Fibroblast of mammary gland (primary cell): ENCODE results near the gene GSTT2.
"Not testable (repeated sequence)": the region's sequence is repeated elsewhere in the genome, so short reads cannot be mapped to it uniquely, and the experiment has no call there.

Source experiments
- DNase-seq: peaks from one replicate; pipeline ENCODE4 v3.0.0-alpha.2; 2010; ENCODE audit warnings: low read depth
- H3K4me3 ChIP-seq: 2 replicates; pipeline ENCODE4 v1.5.1; 2011; ENCODE audit warnings: low read depth, mild to moderate bottlenecking, low read length, moderate library complexity; ENCODE audit not compliant: control insufficient read depth
- CTCF ChIP-seq: conservative IDR thresholded peaks from 2 replicates; pipeline ENCODE4 v1.5.1; 2011; ENCODE audit warnings: low read depth, low read length, inconsistent platforms; ENCODE audit not compliant: control insufficient read depth, insufficient read depth

The GSTT2 gene

DNA sequence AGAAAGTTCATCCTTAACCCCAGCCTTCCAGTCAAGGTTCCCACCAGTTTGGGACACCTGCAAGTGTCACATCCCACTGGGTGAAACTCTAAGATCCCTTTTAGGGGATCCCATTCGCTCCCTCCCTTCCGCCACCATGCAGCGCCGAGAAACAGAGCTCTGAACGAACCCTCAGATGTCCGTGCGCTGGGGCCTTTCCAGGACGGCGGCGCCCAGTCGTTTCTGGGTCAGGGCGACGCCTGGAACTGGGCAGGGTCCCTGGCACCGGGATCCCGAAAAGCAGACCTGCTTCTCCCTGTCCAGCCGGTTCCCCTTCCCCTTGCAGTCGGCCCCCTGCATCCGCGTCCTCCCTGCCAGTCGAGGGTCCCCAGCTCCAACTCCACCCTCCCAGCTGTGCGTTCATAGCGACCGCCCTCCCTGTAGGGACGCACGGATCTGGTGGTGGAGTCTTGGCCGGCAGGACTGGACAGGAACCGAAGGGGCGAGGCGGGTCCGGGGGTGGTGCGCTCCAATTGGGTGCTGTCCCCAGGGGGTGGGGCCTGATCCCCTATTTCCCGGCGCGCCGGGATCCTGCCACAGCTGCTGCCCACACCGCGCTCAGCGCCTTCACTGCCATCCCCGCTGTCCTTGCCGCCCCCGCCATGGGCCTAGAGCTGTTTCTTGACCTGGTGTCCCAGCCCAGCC lies at the start of gene GSTT2:
Gene GSTT2, plus strand, starts transcription at position 578 of the 684 bp plus-strand sequence.
- DNase-seq = not testable (repeated sequence)
- peak within 1 kb of the TSS; percentile 12 for H3K4me3 ChIP-seq

- H3K4me3 ChIP-seq = no peak overlapping the region
- DNase-seq = no peak
- TF ChIP-seq CTCF = no peak
Observed at GRCh38 chr22:23938328-23939016, 41.5 kb upstream of the GSTT2 start.

DNA sequence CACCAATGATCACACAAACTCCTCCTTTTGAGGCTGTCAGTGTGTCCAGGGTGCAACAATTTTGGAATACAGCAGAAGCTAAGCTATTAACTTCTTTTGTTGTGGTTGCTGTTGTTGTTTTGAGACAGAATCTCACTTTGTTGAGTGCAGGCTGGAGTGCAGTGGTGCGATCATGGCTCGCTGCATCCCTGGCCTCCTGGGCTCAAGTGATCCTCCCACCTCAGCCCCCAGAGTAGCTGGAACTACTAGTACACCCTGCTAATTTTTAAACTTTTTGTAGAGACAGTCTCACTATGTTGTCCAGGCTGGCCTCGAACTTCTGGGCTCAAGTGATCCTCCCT lies 40.9 kb upstream of the GSTT2 start:
- H3K4me3 ChIP-seq = no peak overlapping the region
- no peak for TF ChIP-seq CTCF
- no peak for DNase-seq

GRCh38 chr22:23940166-23940565 lies 39.8 kb upstream of the GSTT2 start:
- H3K4me3 ChIP-seq, DNase-seq: not testable (repeated sequence)

GRCh38 chr22:23947391-23947790 lies 32.5 kb upstream of the GSTT2 start:
- not testable (repeated sequence) for DNase-seq, H3K4me3 ChIP-seq

DNA sequence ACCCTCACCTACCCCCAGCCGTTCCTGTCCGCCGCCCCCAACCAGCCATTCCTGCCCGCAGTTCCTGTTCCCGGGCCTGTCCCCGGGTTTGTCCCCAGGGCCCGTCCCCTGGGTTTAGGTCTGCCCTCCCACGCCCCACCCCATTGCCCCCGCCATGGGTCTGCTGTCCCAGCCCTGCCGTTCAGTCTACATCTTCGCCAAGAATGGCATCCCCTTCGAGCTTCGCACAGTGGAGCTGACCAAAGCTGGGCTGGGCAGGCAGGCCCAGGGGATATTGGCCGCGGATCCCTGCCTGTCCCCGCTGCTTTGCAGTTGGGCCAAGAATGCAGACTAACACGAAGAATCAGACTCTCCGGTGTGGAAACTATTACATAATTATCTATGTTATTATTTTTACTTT lies 30.2 kb upstream of the GSTT2 start:
- DNase-seq, H3K4me3 ChIP-seq: not testable (repeated sequence)

- not testable (repeated sequence) for DNase-seq, H3K4me3 ChIP-seq
Observed at GRCh38 chr22:23951383-23951782, 28.6 kb upstream of the GSTT2 start.

DNA sequence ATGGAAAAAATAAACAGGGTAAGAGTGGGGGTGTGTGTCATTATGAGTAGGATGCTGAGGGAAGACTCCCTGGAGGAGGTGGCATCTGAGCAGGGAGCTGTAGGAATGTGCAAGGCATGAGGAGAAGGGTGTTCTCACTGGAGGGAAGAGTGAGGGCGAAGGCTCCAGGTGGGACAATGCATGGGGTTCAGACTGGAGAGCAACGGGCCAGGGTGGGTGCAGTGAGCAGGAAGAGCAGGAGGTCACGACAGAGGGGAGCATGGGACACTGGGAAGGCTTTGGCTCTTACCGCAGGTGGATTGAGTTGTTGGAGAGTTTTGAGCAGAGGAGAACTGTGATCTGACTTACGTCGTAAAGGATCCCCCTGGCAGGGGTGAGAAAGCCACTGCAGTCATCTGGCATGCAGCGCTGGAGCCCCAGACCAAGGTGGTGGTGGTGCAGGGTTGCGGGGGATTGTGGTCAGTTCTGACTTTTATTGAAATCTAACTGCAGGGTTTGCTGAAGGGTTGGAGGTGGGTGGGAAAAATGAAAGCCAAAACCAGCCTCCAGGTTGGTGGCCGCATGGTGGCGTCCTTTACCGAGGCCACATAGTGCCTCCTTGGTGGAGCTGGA lies 27.0 kb upstream of the GSTT2 start:
- not testable (repeated sequence) for H3K4me3 ChIP-seq, DNase-seq

GRCh38 chr22:23953485-23953884 lies 26.4 kb upstream of the GSTT2 start:
- not testable (repeated sequence) for H3K4me3 ChIP-seq, DNase-seq

DNA sequence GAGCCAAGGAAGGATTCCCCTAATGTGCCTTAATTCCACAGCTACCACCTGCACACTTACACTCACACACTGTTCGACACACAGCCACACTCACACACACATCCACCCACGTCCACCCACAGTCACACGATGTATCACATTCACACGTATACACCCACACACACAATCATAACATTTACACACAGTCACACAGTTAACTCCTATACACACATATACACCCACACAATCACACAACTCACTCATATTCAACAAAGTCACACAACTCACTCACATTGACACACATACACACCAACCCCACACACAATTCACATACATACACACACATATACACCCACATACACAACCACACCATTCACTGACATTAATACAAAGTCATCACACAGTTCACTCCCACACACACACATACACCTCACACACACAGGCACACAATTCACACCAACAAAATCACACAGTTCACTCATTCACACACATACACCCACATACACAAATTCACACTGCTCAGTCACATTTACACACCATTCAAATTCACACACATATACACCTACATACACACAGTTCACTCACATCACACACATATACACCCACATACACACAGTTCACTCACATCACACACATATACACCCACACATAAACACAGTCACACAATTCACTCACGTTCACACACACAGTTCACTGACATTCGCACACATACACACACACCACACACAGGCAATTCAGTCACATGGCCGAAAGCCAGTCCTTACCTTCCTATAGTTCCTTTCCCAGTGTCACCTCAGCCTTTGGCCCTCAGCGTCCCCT lies 25.5 kb upstream of the GSTT2 start:
- H3K4me3 ChIP-seq, DNase-seq: not testable (repeated sequence)

DNA sequence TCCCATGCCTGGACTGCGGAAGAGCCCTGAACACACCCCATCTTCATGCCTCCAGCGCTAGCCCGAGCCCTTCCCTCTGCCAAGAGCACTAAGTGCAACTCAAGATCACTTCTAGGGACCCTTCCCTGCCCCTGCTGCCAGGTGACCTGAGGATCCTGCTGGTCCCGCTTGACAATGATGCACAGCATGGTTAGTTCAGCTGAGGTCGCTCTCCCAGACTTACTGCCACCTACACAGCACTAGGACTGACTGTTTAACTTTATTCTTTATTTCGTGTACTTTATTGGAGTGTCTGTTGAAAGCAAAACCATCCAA lies 25.0 kb upstream of the GSTT2 start:
- not testable (repeated sequence) for DNase-seq

DNA sequence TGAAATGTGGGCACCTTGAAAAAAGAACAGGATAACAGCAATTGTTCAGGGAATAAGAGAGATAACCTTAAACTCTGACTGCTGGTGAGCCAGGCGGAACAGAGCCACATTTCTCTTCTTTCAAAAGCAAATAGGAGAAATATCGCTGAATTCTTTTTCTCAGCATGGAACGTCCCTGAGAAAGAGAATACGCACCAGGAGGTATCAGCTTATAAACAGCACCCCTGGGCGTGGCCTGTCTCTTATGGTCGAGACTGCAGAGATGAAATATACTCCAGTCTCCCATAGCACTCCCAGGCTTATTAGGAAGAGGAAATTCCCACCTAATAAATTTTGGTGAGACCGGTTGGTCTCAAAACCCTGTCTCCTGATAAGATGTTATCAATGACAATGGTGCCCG lies 24.0 kb upstream of the GSTT2 start:
- DNase-seq, H3K4me3 ChIP-seq: not testable (repeated sequence)

More for the DNA sequence above, 25.0 kb upstream of the GSTT2 start:
- not testable (repeated sequence) for H3K4me3 ChIP-seq
